A549 (cell line): ENCODE data around the gene WDR26. TPM values are rescaled to one million over a fixed set of nuclear protein-coding genes. Genes with fewer than 3 reads are reported as not detected.
"Not testable (repeated sequence)": the region's sequence is repeated elsewhere in the genome, so short reads cannot be mapped to it uniquely, and the experiment has no call there.

ENCODE experiments used
- ATAC-seq, 2 experiments: fragments of 200-7000 bp in 1 of 2; fragments of >200 bp in 1 of 2; cut with Nextera tagmentation in 1 of 2; cut with Tn5 transposase in 1 of 2; 3 replicates each; pipeline versions ENCODE4 v1.8.0 to v1.9.1; 2018 to 2020; ENCODE audit warnings: mild to moderate bottlenecking in 1 of 2, moderate library complexity in 1 of 2
- CTCF ChIA-PET: fragments of 300-600 bp; sonication (Branson Sonifier 250); formaldehyde crosslinking; extraction: SDS; loops from one replicate; lab custom pipeline; 2021; ENCODE audit warnings: antibody characterized with exemption, inconsistent platforms; lab: Yijun Ruan, JAX
- POLR2A ChIA-PET: fragments of 350-600 bp; formaldehyde crosslinking; extraction: SDS; loops from one replicate; lab custom pipeline; 2021; ENCODE audit warnings: antibody characterized with exemption, inconsistent platforms; lab: Yijun Ruan, JAX
- DNase-seq, 2 experiments: peaks; one replicate each; pipeline versions ENCODE4 v3.0.0 to v3.0.0-alpha.2; 2011 to 2016; ENCODE audit warnings: low read depth in 1 of 2, low spot score in 1 of 2
- FAIRE-seq: peaks from 2 replicates; lab custom pipeline; 2011; peaks lifted over from hg19 to GRCh38; lab: Jason Lieb, UNC
- H3K27ac ChIP-seq, 2 experiments: fragments of >200 bp; sonication (Bioruptor Twin); formaldehyde crosslinking; 3 replicates each; pipeline ENCODE4 v1.5.1; 2016 to 2017
- H3K4me1 ChIP-seq: fragments of >200 bp; sonication (Bioruptor Twin); formaldehyde crosslinking; 3 replicates; pipeline ENCODE4 v1.6.1; 2016
- H3K4me2 ChIP-seq: fragments of >200 bp; sonication (Bioruptor Twin); formaldehyde crosslinking; 3 replicates; pipeline ENCODE4 v1.6.1; 2016
- H3K4me3 ChIP-seq: fragments of >200 bp; sonication (Bioruptor Twin); formaldehyde crosslinking; 3 replicates; pipeline ENCODE4 v1.5.1; 2016
- H3K9me3 ChIP-seq: fragments of >200 bp; sonication (Bioruptor Twin); formaldehyde crosslinking; 3 replicates; pipeline ENCODE4 v1.6.1; 2016
- ATOH8 ChIP-seq: fragments of 250-450 bp; sonication (Bioruptor Pico); IDR thresholded peaks from 2 replicates; pipeline ENCODE4 v1.5.0; 2020; ENCODE audit warnings: low read depth, mild to moderate bottlenecking, moderate library complexity
- CHD4 ChIP-seq: fragments of 200-600 bp; sonication (generic); IDR thresholded peaks from 2 replicates; pipeline ENCODE4 v1.6.1; 2016; ENCODE audit warnings: antibody characterized with exemption, mild to moderate bottlenecking, borderline replicate concordance
- E2F6 ChIP-seq: IDR thresholded peaks from 2 replicates; pipeline ENCODE4 v1.6.1; 2012; ENCODE audit warnings: low read depth, borderline replicate concordance
- ESRRA ChIP-seq: fragments of 150-350 bp; IDR thresholded peaks from 2 replicates; pipeline ENCODE4 v1.6.1; 2014; ENCODE audit warnings: mild to moderate bottlenecking, low read length, borderline replicate concordance
- FOXS1 ChIP-seq: fragments of 250-450 bp; sonication (Bioruptor Pico); IDR thresholded peaks from 2 replicates; pipeline ENCODE4 v1.5.0; 2020; ENCODE audit warnings: mild to moderate bottlenecking, moderate library complexity
- GATA3 ChIP-seq: IDR thresholded peaks from 2 replicates; pipeline ENCODE4 v1.6.1; 2012; ENCODE audit warnings: borderline replicate concordance
- HEYL ChIP-seq: fragments of 250-450 bp; sonication (Bioruptor Pico); IDR thresholded peaks from 2 replicates; pipeline ENCODE4 v1.8.0; 2021; ENCODE audit warnings: mild to moderate bottlenecking, moderate library complexity
- HOXA7 ChIP-seq: fragments of 250-450 bp; sonication (Bioruptor Pico); IDR thresholded peaks from 2 replicates; pipeline ENCODE4 v1.5.0; 2020; ENCODE audit warnings: mild to moderate bottlenecking, moderate library complexity
- HOXB5 ChIP-seq: fragments of 250-450 bp; sonication (Bioruptor Pico); IDR thresholded peaks from 2 replicates; pipeline ENCODE4 v1.5.0; 2020; ENCODE audit warnings: mild to moderate bottlenecking, moderate library complexity
- JUN ChIP-seq, 2 experiments: fragments of >200 bp; sonication (Bioruptor Twin); formaldehyde crosslinking; IDR thresholded peaks; 2 replicates in 1 of 2; 3 replicates in 1 of 2; pipeline ENCODE4 v1.6.1; 2016 to 2017
- KDM1A ChIP-seq: fragments of 200-600 bp; sonication (generic); IDR thresholded peaks from 2 replicates; pipeline ENCODE4 v1.6.1; 2016; ENCODE audit warnings: low read depth, mild to moderate bottlenecking
- KDM5A ChIP-seq: fragments of 200-600 bp; sonication (generic); IDR thresholded peaks from 2 replicates; pipeline ENCODE4 v1.6.1; 2016; ENCODE audit warnings: antibody characterized with exemption, mild to moderate bottlenecking
- MAFK ChIP-seq: fragments of 450-650 bp; IDR thresholded peaks from 2 replicates; pipeline ENCODE4 v1.6.1; 2014; ENCODE audit not compliant: partially characterized antibody
- MAZ ChIP-seq: fragments of 150-350 bp; IDR thresholded peaks from 2 replicates; pipeline ENCODE4 v1.6.1; 2014; ENCODE audit warnings: antibody characterized with exemption, low read depth, low read length, borderline replicate concordance
- PBX3 ChIP-seq: IDR thresholded peaks from 2 replicates; pipeline ENCODE4 v1.6.1; 2012
- POLR2A ChIP-seq: IDR thresholded peaks from 2 replicates; pipeline ENCODE4 v1.6.1; 2012; ENCODE audit warnings: mild to moderate bottlenecking, low read length
- RARB ChIP-seq: fragments of 250-450 bp; sonication (Bioruptor Pico); IDR thresholded peaks from 2 replicates; pipeline ENCODE4 v1.8.0; 2021; ENCODE audit warnings: mild to moderate bottlenecking, moderate library complexity
- SMC3 ChIP-seq: fragments of >200 bp; sonication (Bioruptor Twin); formaldehyde crosslinking; IDR thresholded peaks from 3 replicates; pipeline ENCODE4 v1.6.1; 2018; ENCODE audit warnings: inconsistent platforms
- SREBF2 ChIP-seq: fragments of 450-650 bp; IDR thresholded peaks from 2 replicates; pipeline ENCODE4 v1.6.1; 2014; ENCODE audit warnings: mild to moderate bottlenecking, moderate library complexity
- TFCP2L1 ChIP-seq: fragments of 250-450 bp; sonication (Bioruptor Pico); IDR thresholded peaks from 2 replicates; pipeline ENCODE4 v1.5.0; 2021; ENCODE audit warnings: mild to moderate bottlenecking
- TP53 ChIP-seq: fragments of 250-450 bp; sonication (Bioruptor Pico); IDR thresholded peaks from 2 replicates; pipeline ENCODE4 v1.5.0; 2021; ENCODE audit warnings: mild to moderate bottlenecking, moderate library complexity
- ZSCAN20 ChIP-seq: fragments of 250-450 bp; sonication (Bioruptor Pico); IDR thresholded peaks from 2 replicates; pipeline ENCODE4 v1.8.0; 2022; ENCODE audit warnings: mild to moderate bottlenecking, moderate library complexity
- WGBS: methylation state at CpG from one replicate; pipeline ENCODE4 v1.1.6; 2017; ENCODE audit errors: missing lambda C conversion rate; 5-methylcytosine and 5-hydroxymethylcytosine counted together
- polyA plus RNA-seq, 4 experiments: library from polyadenylated mRNA; depleted of rRNA in 3 of 4; stranded (reverse); fragments of >200 nt; fragmentation: RNase III in 1 of 4; extraction: RNeasy Plus Mini Kit Qiagen cat#74134 plus additional on column Dnase treatment in 1 of 4; gene quantifications; 2 replicates in 3 of 4; 3 replicates in 1 of 4; pipeline ENCODE4 v1.2.3, GENCODE V29; 2011 to 2017
- TF ChIP-seq, protein P1 (sequence below): fragments of >200 bp; sonication (Bioruptor Twin); formaldehyde crosslinking; IDR thresholded peaks from 3 replicates; pipeline ENCODE4 v1.5.1; 2016
- TF ChIP-seq, protein P2 (sequence below): IDR thresholded peaks from 2 replicates; pipeline ENCODE4 v1.6.1; 2012

WDR26 gene
- polyA plus RNA-seq, 2 of the 4 experiments (the other 2 are of a cell fraction), result 38.4 to 45.2 TPM

DNA sequence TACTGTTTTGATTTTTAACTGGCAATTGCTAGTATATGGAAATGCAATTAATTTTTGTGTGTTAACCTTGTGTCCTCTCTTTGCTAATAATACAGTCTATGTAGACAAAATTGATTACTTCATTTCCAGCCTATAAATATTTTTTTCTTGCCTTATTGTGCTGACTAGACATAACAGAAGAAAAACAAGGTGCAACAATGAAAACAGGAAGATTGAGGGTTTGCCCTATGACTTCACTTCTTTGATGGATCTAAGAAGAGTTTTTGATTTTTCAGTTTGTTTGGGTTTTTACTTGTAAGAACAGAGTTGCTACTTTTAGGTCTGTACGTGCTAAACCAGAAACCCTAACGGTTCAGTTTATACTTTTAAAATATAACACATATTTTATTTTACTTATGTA lies 86.5 kb downstream of the WDR26 start:
- H3K9me3 ChIP-seq, result peaks cover 22% of the 10 kb centered on the region
- no peak overlapping the region for H3K4me2 ChIP-seq
- H3K4me3 ChIP-seq, result no peak overlapping the region
- no peak overlapping the region for H3K27ac ChIP-seq
- ATAC-seq, result no peak
- DNase-seq, result no peak
- 83% methylated on average over 2 of the region's 2 CpGs for WGBS
- CTCF ChIA-PET, result no interaction called here
- TF ChIP-seq, protein P1, sequence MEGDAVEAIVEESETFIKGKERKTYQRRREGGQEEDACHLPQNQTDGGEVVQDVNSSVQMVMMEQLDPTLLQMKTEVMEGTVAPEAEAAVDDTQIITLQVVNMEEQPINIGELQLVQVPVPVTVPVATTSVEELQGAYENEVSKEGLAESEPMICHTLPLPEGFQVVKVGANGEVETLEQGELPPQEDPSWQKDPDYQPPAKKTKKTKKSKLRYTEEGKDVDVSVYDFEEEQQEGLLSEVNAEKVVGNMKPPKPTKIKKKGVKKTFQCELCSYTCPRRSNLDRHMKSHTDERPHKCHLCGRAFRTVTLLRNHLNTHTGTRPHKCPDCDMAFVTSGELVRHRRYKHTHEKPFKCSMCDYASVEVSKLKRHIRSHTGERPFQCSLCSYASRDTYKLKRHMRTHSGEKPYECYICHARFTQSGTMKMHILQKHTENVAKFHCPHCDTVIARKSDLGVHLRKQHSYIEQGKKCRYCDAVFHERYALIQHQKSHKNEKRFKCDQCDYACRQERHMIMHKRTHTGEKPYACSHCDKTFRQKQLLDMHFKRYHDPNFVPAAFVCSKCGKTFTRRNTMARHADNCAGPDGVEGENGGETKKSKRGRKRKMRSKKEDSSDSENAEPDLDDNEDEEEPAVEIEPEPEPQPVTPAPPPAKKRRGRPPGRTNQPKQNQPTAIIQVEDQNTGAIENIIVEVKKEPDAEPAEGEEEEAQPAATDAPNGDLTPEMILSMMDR, result no peak
- TF ChIP-seq KDM5A (no peak), E2F6 (no peak), MAFK (peak; percentile 93)
- FAIRE-seq, result no peak
- H3K4me1 ChIP-seq, result no peaks in the 10 kb centered on the region
- POLR2A ChIA-PET, result no interaction called here

DNA sequence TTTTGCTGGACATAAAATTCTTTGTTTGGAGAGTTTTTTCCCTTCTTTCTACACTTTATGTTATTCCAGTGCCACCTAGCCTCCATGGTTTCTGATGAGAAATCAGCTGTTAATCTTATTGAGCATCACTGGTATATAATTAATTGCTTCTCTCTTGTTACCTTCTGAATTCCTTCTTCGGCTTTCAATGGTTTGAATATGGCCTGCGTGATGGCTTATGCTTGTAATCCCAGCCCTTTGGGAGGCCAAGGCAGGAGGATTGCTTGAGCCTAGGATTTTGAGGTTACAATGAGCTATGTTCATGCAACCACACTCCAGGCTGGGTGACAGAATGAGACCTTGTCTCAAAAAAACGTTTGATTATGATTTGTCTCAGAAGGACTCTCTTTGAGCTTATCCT lies 90.9 kb downstream of the WDR26 start:
- CTCF ChIA-PET, result interaction anchor here (0.9 to 2.6 kb wide), 2 partner anchors 9 to 113 kb away, joined by 3 to 15 read pairs; no protein-coding TSS in a partner anchor
- no peak overlapping the region for H3K27ac ChIP-seq
- FAIRE-seq (no peak), DNase-seq (peak in 1 of 2 experiments; percentile 34), ATAC-seq (no peak)
- no peak overlapping the region for H3K4me2 ChIP-seq
- H3K4me3 ChIP-seq, result no peak overlapping the region
- H3K4me1 ChIP-seq, result peaks cover 7% of the 10 kb centered on the region
- H3K9me3 ChIP-seq, result peaks cover 32% of the 10 kb centered on the region
- POLR2A ChIA-PET, result no interaction called here
- no peak for TF ChIP-seq TP53 (CRISPR knock-in tag)
- TF ChIP-seq CHD4, result no peak
- TF ChIP-seq MAZ, result no peak
- no peak for TF ChIP-seq ATOH8 (CRISPR knock-in tag)
- 0 out of 2 replicates have a peak, but pooled peaks have one; percentile 43 for TF ChIP-seq KDM1A
- TF ChIP-seq FOXS1 (CRISPR knock-in tag), result peak; percentile 100
- 4% methylated on average over 3 of the region's 3 CpGs for WGBS

DNA sequence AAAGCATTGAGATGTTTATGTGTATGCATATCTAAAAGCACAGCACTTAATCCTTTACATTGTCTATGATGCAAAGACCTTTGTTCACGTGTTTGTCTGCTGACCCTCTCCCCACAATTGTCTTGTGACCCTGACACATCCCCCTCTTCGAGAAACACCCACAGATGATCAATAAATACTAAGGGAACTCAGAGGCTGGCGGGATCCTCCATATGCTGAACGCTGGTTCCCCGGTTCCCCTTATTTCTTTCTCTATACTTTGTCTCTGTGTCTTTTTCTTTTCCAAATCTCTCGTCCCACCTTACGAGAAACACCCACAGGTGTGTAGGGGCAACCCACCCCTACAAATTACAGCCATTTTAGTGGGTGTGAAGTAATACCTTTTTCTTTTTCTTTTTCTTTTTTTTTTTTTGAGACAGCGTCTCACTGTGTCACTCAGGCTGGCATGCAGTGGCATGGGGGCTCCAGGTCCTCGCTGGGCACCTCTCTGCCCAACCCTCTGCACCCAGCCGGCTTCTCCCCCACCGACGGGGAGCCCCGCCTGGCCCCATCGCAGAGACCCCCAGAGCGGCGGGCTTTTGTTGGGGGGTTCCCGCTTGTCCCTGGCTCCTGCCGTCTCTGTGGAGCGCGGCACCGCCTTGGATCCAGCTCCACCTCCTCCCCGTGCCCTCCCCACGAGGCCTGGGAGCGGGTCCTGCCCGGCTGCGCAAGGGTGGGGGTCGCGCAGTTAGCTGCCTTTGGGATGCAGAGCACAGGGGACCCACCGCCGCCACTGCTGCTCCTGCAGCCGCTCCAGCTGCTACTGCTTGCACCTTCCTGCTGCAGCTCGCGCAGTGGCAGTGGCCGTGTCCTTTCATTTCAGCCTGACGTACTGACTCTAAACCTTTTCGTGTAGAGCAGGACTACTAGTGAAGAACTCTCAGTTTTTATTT lies 93.9 kb downstream of the WDR26 start:
- peak overlapping the region; percentile 80 to 97 for H3K27ac ChIP-seq
- TF ChIP-seq, protein P2, sequence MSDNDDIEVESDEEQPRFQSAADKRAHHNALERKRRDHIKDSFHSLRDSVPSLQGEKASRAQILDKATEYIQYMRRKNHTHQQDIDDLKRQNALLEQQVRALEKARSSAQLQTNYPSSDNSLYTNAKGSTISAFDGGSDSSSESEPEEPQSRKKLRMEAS, result peak; percentile 50; the same call in 1 of the 2 replicates
- peak; percentile 27 for TF ChIP-seq POLR2A
- peak overlapping the region; percentile 61 for H3K4me3 ChIP-seq
- CTCF ChIA-PET, result interaction anchor here (1.2 kb wide), 1 partner anchor 28 kb away, joined by 4 read pairs; no protein-coding TSS in a partner anchor
- 5% methylated on average over 27 of the region's 36 CpGs for WGBS
- not testable (repeated sequence) for H3K4me1 ChIP-seq, FAIRE-seq
- ATAC-seq, result peak; percentile 88 to 97
- peak in 1 of 2 experiments; percentile 21 for DNase-seq
- peaks cover 32% of the 10 kb centered on the region for H3K9me3 ChIP-seq
- POLR2A ChIA-PET, result interaction anchor here (1.1 kb wide), 1 partner anchor 11 kb away, joined by 3 read pairs; the partner anchor contains the start of gene NVL
- H3K4me2 ChIP-seq, result peak overlapping the region; percentile 89

DNA sequence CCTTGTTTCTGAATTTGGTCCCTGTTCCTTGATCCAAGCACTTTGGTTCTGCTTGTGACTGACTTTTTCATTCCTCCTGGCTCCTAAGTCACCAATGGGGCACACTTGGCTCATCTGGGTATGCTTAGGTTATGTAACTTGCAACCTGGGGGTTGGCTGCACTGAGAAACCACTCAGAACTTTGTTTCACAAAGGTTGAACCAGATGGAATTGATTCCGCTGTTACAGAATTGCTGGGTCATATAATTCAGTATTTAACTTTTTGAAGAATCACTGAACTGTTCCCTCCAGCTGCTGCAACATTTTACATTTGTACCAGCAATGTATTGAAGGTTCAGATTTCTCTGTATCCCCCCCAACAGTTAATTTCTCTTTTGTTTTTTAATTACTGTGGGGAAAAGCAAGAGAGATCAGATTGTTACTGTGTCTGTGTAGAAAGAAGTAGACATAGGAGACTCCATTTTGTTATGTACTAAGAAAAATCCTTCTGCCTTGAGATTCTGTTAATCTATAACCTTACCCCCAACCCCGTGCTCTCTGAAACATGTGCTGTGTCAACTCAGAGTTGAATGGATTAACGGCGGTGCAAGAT lies 95.1 kb downstream of the WDR26 start:
- ChIA-PET POLR2A (no interaction called here), CTCF (no interaction called here)
- ATAC-seq (peak; percentile 12 to 28; a peak in 2 of 6 replicates), DNase-seq (no peak), FAIRE-seq (no peak)
- Histone ChIP-seq H3K4me3 (no peak overlapping the region), H3K4me2 (peak overlapping the region; percentile 35), H3K4me1 (peaks cover 7% of the 10 kb centered on the region), H3K9me3 (peaks cover 24% of the 10 kb centered on the region), H3K27ac (peak overlapping the region; percentile 56 to 61)
- WGBS, result 44% methylated on average over 2 of the region's 4 CpGs
- TF ChIP-seq RARB (CRISPR knock-in tag) (peak; percentile 77; the same call in 1 of the 2 replicates), SMC3 (no peak), HEYL (CRISPR knock-in tag) (peak; percentile 94), ZSCAN20 (CRISPR knock-in tag) (peak; percentile 97), HOXA7 (CRISPR knock-in tag) (peak; percentile 63; the same call in 1 of the 2 replicates), PBX3 (no peak), CHD4 (no peak), SREBF2 (no peak), JUN (IDR thresholded peaks at IDR 0.05) (no peak), GATA3 (no peak), TFCP2L1 (CRISPR knock-in tag) (no peak), HOXB5 (CRISPR knock-in tag) (peak; percentile 98), ESRRA (no peak)
